ENCODE results near the gene GUCY1A2.

GUCY1A2 gene

GRCh38 chr11:106724293-106724892, 293.9 kb downstream of the GUCY1A2 start:
- no peak for DNase-seq

GRCh38 chr11:106723071-106723470, 295.2 kb downstream of the GUCY1A2 start:
- no peak for DNase-seq

DNA sequence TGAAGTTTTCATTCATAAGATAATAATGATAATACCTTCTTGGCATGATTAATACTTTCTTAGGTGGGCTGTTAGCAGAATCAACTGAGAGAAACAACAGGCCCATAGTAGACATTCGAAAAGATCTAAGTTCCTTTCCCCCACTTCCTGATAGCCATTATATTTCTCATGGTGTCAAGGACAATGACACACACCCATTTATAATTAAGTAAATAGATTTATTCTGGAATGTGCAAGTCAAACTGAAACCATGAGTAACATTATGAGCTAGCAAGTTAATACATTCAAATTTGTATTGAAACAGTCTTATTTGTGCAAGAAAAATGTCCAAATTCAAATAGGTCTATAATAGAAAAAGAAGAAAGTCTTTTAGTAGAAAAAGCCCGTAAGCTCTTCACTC, 301.1 kb downstream of the GUCY1A2 start:
- DNase-seq = no peak

DNA sequence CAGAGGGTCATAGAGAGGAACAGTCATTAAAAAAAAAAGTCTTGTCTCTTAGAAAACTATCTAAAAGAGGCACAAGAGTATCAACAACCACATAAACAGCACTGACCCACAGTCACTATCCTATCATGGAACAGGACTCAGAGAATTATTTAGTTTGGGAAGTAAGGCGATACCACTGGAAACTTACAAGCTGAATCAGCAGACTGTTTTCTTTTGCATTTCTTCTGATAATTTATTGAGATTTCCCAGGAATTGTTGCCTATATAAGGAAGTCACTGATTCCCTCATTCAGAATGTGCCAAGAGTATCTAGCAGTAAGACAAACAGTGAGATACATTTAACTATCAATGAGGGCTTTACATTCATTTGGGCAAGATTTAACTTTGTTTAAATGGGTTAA, 304.1 kb downstream of the GUCY1A2 start:
- no peak for DNase-seq

- DNase-seq = no peak
Observed at GRCh38 chr11:106708348-106708747, 309.9 kb downstream of the GUCY1A2 start.

DNA sequence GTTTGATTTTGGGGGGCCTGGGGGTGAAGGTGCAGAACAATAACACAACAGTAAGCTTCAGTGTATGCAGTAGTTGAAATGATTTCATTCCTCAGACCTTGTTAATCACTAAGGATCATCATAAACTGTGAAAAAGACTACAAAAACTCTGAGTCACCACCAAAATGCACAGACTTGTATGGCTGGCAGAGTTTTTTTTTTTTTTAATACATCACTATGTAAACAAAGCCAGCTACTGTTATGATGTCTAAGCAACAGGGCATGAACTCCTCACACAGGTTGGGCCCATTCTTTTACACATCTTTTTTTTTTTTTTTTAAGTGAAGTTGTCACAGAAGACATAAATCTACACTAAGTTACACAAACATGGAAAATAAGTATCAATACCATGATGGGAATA, 311.9 kb downstream of the GUCY1A2 start:
- no peak for DNase-seq

GRCh38 chr11:106702805-106703204, 315.5 kb downstream of the GUCY1A2 start:
- DNase-seq = no peak

DNA sequence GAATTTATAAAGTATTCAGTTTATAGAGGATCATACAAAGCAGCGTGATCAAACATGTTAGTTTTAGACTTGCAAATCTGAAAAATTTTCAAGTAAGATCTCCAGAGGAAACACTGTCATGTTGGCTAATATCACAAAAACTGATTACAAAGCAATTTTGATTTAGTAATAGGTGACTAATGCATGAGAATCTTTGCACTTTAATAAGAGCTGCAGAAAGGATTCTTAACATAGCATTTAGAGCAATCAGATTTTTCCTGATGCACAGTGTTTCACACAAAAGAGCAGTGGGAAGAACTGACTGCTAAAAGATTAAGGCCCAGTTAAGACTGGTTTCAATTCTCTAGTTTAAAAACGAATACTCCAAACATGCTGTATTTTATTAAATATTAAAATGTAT, 321.2 kb downstream of the GUCY1A2 start:
- DNase-seq = no peak

DNA sequence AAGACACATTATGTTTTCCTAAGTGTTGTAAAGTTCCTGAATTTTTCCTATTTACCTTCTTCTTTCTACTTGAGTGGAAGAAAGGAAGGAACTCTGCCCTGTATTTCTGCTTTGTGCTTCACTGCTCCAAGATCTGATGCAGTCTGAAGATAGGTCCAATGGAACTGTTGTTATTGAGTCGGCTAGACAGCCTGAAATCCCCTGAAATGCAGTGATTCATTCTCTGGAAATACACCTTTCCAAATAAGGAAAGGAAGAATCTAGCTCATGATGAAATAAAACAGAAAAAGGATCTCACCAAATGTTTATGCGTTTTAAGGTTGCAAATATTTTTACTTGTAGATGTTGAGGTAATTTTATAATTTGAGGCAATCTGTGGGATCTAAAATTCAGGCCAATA, 322.8 kb downstream of the GUCY1A2 start:
- DNase-seq = no peak

DNA sequence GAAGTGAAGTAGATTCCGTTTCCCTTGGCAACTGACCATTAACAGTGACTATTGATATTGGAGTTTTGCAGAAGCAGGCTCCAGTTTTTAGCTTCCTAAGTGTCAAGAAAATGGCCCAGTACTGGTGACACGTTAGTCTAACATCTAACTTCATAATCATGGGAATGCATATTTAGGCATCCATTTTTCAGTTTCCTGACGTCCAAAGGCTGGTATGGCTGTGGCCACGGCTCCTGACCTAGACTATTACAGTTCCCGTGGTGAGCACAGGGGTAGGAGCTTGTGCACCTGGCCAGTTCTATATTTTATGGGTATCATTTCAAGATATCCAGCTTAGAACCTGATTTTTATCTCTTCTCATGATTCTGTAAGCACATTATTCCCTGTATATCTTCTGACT, 323.8 kb downstream of the GUCY1A2 start:
- no peak for DNase-seq

GRCh38 chr11:106691807-106692365, 326.4 kb downstream of the GUCY1A2 start:
- no peak for DNase-seq

DNA sequence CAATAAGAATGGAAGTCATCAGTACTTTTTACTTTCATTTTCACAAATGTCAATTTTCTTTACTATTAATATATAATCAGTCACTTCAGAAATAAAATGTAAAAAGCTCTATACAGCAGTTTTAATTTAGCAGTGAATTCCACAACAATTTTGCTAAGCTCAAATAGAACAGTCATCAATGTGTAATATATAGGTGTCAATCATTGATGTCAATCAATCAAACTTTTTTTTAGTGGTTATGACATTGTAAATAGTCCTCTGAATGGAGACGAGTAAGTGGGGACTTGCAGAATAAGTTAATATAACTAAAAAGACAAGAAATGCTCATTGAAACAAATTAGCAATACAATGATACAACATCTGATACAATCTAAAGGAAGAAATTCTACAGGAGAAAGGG, 327.4 kb downstream of the GUCY1A2 start:
- DNase-seq = no peak

GRCh38 chr11:106684944-106685343, 333.3 kb downstream of the GUCY1A2 start:
- no peak for DNase-seq

- DNase-seq = no peak
Observed at GRCh38 chr11:106683435-106683834, 334.8 kb downstream of the GUCY1A2 start.

GRCh38 chr11:106681435-106681834, 336.8 kb downstream of the GUCY1A2 start:
- no peak for DNase-seq

DNA sequence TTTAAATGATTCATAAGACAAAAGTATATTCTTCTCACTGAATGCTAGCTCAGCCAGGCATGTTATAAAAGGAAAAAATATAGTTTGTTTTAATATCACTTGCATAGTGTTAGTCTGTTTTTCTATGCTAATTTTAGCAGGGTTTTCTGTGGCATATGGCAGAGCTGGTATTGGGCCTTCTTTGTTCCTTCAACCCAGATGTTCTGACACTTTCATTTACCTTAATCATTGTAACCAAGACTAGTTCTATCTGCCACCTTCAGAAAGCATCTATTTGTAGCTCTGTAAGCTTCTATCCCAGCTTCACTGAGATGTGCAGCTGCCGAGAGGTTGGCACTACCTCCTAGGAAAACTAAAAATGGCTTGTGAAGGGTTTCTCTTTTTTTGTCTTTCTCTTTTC, 338.7 kb downstream of the GUCY1A2 start:
- no peak for DNase-seq

- DNase-seq = no peak
Observed at GRCh38 chr11:106679181-106679580, 339.1 kb downstream of the GUCY1A2 start.

GRCh38 chr11:106670069-106670468, 348.2 kb downstream of the GUCY1A2 start:
- DNase-seq = no peak

DNA sequence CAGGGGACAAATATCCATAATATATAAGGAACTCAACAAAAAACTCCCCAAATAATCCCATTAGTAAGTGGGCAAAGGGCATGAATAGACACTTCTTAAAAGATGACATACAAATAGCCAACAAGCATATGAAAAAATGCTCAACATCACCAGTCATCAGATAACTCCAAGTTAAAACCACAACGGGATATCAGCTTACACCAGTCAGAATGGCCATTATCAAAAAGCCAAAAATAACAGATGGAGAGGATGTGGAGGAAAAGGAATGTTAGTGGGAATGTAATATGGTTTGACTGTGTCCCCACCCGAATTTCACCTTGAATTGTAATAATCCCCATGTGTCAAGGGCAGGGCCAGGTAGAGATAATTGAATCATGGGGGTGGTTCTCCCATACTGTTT, 350.1 kb downstream of the GUCY1A2 start:
- DNase-seq = no peak

GRCh38 chr11:106656646-106657045, 361.6 kb downstream of the GUCY1A2 start:
- DNase-seq = no peak

GRCh38 chr11:106644824-106645223, 373.5 kb downstream of the GUCY1A2 start:
- no peak for DNase-seq

DNA sequence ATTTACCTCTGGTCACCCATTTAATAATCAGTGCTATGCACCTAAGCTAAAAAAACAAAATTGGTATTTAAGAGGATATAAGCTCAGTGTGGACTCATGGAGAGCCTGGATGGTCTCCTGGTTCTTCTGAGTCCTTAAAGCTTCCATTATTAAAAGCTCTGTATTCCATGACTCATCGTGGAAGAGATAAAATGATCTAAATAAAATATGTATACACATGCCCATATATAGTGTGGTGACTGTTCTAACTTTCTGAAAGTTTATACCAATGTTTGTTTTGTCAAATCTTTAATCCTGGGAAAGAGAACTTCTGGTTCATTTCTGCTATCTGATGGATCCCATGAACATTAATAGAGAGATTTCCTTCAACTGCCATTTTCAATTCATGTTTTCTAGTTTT, 375.9 kb downstream of the GUCY1A2 start:
- no peak for DNase-seq

- no peak for DNase-seq
Observed at GRCh38 chr11:106632283-106632682, 386.0 kb downstream of the GUCY1A2 start.

DNA sequence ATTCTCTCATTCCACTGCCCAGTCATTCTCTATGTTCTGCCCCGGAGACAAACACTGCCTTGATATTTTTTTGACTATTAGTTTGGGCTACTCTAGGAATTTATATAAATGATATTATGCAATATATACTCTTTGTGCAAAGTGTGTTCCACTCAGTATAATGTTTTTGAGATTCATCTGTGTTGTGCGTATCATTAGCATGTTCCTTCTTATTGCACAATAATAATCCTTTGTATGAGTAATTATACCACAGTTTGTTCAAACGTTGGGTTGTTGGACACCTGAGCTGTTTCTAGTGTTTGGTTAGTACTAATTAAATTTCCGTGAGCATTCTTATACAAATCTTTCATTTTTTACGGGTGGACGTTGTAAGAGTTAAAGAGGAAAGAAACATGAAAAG, 390.6 kb downstream of the GUCY1A2 start:
- no peak for DNase-seq

DNA sequence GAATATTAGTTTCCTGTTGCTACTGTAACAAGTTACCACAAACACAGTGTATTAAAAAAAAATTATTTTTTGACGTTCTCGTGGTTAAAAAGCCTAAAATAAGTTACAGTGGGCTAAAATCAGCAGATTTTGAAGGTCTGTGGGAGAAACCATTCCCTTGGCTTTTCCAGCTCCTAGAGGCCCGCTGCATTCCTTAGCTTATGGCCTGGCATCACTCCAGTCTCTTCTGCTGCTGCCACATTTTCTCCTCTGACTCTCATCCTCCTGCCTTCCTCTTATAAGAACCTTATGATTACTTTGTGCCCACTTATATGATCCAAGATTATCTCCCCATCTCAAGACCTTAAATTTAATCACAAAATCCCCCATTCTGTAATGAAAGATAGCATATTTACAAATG, 392.7 kb downstream of the GUCY1A2 start:
- DNase-seq = no peak
